K562 (cell line): ENCODE data around the gene OR8G5. TPM values are rescaled to one million over a fixed set of nuclear protein-coding genes. Genes with fewer than 3 reads are reported as not detected.

ENCODE experiments used
- ATAC-seq: fragments of 200-7000 bp; cut with Tn5 transposase; 3 replicates; pipeline ENCODE4 v1.9.1; 2020; ENCODE audit warnings: moderate library complexity
- BruUV-seq: library from RNA; stranded (reverse); fragments of 400-500 nt; replicated peaks from 2 replicates; lab custom pipeline; 2021; lab: Mats Ljungman, UMichigan
- CTCF ChIA-PET: fragments of 300-600 bp; formaldehyde crosslinking; extraction: SDS; loops from one replicate; lab custom pipeline; 2021; ENCODE audit warnings: low intra/inter-chr PET ratio; lab: Yijun Ruan, JAX
- POLR2A ChIA-PET: fragments of 300-600, 350-650 bp; sonication (Branson Sonifier 250); formaldehyde crosslinking; extraction: SDS; loops from one replicate; lab custom pipeline; 2021; ENCODE audit warnings: antibody characterized with exemption, inconsistent platforms; lab: Yijun Ruan, JAX
- DNase-seq, 4 experiments: peaks; one replicate each; pipeline versions ENCODE4 v3.0.0 to v3.0.0-alpha.2; 2011 to 2018; ENCODE audit warnings: low spot score in 3 of 4, mixed read lengths in 3 of 4; ENCODE audit errors: extremely low read depth in 1 of 4
- FAIRE-seq: peaks from 2 replicates; lab custom pipeline; 2011; peaks lifted over from hg19 to GRCh38; lab: Jason Lieb, UNC
- H2AFZ ChIP-seq: 2 replicates; pipeline ENCODE4 v1.6.0; 2011; ENCODE audit warnings: low read depth, low read length, control low read depth, inconsistent platforms
- H3K27ac ChIP-seq: fragments of 200-600 bp; 3 replicates; pipeline ENCODE4 v1.8.0; 2011; ENCODE audit warnings: low read depth, mild to moderate bottlenecking, control low read depth, inconsistent platforms, low read length, moderate library complexity, mixed read lengths; ENCODE audit errors: extremely low read depth
- H3K27me3 ChIP-seq, 2 experiments: fragments of 300-600 bp in 1 of 2; 2 replicates in 1 of 2; 3 replicates in 1 of 2; pipeline versions ENCODE4 v1.6.0 to v1.8.0; 2011; ENCODE audit warnings: inconsistent platforms in 2 of 2, low read length in 2 of 2, mild to moderate bottlenecking in 1 of 2, mixed read lengths in 1 of 2, moderate library complexity in 1 of 2; ENCODE audit not compliant: control insufficient read depth in 2 of 2, insufficient read depth in 2 of 2
- H3K36me3 ChIP-seq: fragments of 300-600 bp; 3 replicates; pipeline ENCODE4 v1.8.0; 2011; ENCODE audit warnings: mild to moderate bottlenecking, low read length, inconsistent platforms; ENCODE audit not compliant: control insufficient read depth, insufficient read depth
- H3K4me1 ChIP-seq, 2 experiments: fragments of 200-600 bp in 1 of 2; replicated peaks in 1 of 2; 2 replicates in 1 of 2; 3 replicates in 1 of 2; pipeline versions ENCODE4 v1.5.1 to v1.8.0; 2011; ENCODE audit warnings: inconsistent platforms in 2 of 2, low read length in 2 of 2, mild to moderate bottlenecking in 1 of 2, mixed read lengths in 1 of 2, moderate library complexity in 1 of 2; ENCODE audit not compliant: control insufficient read depth in 2 of 2, insufficient read depth in 2 of 2
- H3K4me2 ChIP-seq: 2 replicates; pipeline ENCODE4 v1.6.1; 2011; ENCODE audit warnings: low read length, control low read depth, inconsistent platforms, mixed read lengths; ENCODE audit not compliant: insufficient read depth
- H3K4me3 ChIP-seq: fragments of 200-600 bp; sonication (generic), shearing (Covaris generic); 2 replicates; pipeline ENCODE4 v1.5.1; 2016; ENCODE audit warnings: control low read depth, inconsistent platforms
- H3K79me2 ChIP-seq: fragments of 200-600 bp; 3 replicates; pipeline ENCODE4 v1.8.0; 2011; ENCODE audit warnings: low read length, inconsistent platforms; ENCODE audit not compliant: control insufficient read depth, insufficient read depth
- H3K9ac ChIP-seq, 2 experiments: 2 replicates each; pipeline versions ENCODE4 v1.6.0 to v1.6.1; 2011; ENCODE audit warnings: low read depth in 2 of 2, low read length in 2 of 2, control low read depth in 1 of 2, inconsistent platforms in 1 of 2, mild to moderate bottlenecking in 1 of 2, mixed read lengths in 1 of 2; ENCODE audit not compliant: insufficient read depth in 1 of 2
- H3K9me1 ChIP-seq: one replicate; pipeline ENCODE4 v1.6.0; 2011; ENCODE audit warnings: inconsistent platforms, mild to moderate bottlenecking, low read length, moderate library complexity; ENCODE audit not compliant: control insufficient read depth, insufficient read depth
- H3K9me3 ChIP-seq: replicated peaks from 2 replicates; pipeline ENCODE4 v1.5.1; 2011; ENCODE audit warnings: low read depth, low read length, inconsistent platforms; ENCODE audit not compliant: control insufficient read depth, insufficient read depth
- H4K20me1 ChIP-seq: replicated peaks from 2 replicates; pipeline ENCODE4 v1.6.1; 2011; ENCODE audit warnings: low read length, inconsistent platforms, mixed read lengths; ENCODE audit not compliant: control insufficient read depth, insufficient read depth
- CREB1 ChIP-seq, 2 experiments: sonication (generic) in 1 of 2; formaldehyde crosslinking in 1 of 2; IDR thresholded peaks; 2 replicates each; pipeline versions ENCODE4 v1.6.1 to v1.8.0; 2012 to 2022; ENCODE audit warnings: inconsistent platforms in 1 of 2, mild to moderate bottlenecking in 1 of 2, missing genetic modification reagents in 1 of 2, moderate library complexity in 1 of 2
- CSDE1 ChIP-seq, 2 experiments: fragments of 450-650 bp; IDR thresholded peaks; 2 replicates each; pipeline ENCODE4 v1.6.1; 2016; ENCODE audit warnings: mild to moderate bottlenecking in 1 of 2
- FOSL1 ChIP-seq: fragments of 200-800 bp; sonication (Bioruptor generic); conservative IDR thresholded peaks from 2 replicates; pipeline ENCODE4 v1.6.1; 2016; ENCODE audit warnings: missing genetic modification characterization, missing compliant biosample characterization
- HDAC3 ChIP-seq: fragments of 450-650 bp; IDR thresholded peaks from 2 replicates; pipeline ENCODE4 v1.6.1; 2018; ENCODE audit warnings: borderline replicate concordance, mild to moderate bottlenecking, moderate library complexity; ENCODE audit not compliant: partially characterized antibody
- KDM1A ChIP-seq, 2 experiments: fragments of 450-650 bp; IDR thresholded peaks; 2 replicates each; pipeline ENCODE4 v1.6.1; 2016; ENCODE audit warnings: mild to moderate bottlenecking in 2 of 2
- KLF1 ChIP-seq: fragments of 450-650 bp; IDR thresholded peaks from 2 replicates; pipeline ENCODE4 v1.6.1; 2016; ENCODE audit warnings: missing genetic modification characterization, missing compliant biosample characterization
- MTA2 ChIP-seq: fragments of 450-650 bp; IDR thresholded peaks from 2 replicates; pipeline ENCODE4 v1.6.1; 2016; ENCODE audit warnings: low read depth
- NFIX ChIP-seq: fragments of 250-450 bp; sonication (Bioruptor Pico); IDR thresholded peaks from 2 replicates; pipeline ENCODE4 v1.4.0; 2020; ENCODE audit warnings: low read depth, mild to moderate bottlenecking, moderate library complexity
- SIRT6 ChIP-seq: IDR thresholded peaks from one replicate; pipeline ENCODE4 v1.6.1; 2012; ENCODE audit warnings: low read depth, mild to moderate bottlenecking, control low read depth, inconsistent platforms, low read length, moderate library complexity
- STAT5B ChIP-seq: fragments of 250-450 bp; sonication (Bioruptor Pico); IDR thresholded peaks from 2 replicates; pipeline ENCODE4 v1.8.0; 2021; ENCODE audit warnings: mild to moderate bottlenecking, inconsistent platforms
- TCF7L2 ChIP-seq: fragments of 150-350 bp; IDR thresholded peaks from 2 replicates; pipeline ENCODE4 v1.6.1; 2016; ENCODE audit warnings: low read depth, mild to moderate bottlenecking, low read length, moderate library complexity
- ZBTB8A ChIP-seq: fragments of 450-650 bp; IDR thresholded peaks from 2 replicates; pipeline ENCODE4 v1.6.1; 2018; ENCODE audit warnings: mild to moderate bottlenecking, moderate library complexity; ENCODE audit not compliant: partially characterized antibody
- ZNF584 ChIP-seq: fragments of 200-800 bp; sonication (Bioruptor generic); IDR thresholded peaks from 2 replicates; pipeline ENCODE4 v1.6.1; 2016; ENCODE audit warnings: low read depth, mild to moderate bottlenecking, missing genetic modification characterization, missing compliant biosample characterization
- ZNF586 ChIP-seq: fragments of 450-650 bp; formaldehyde crosslinking; conservative IDR thresholded peaks from 2 replicates; pipeline ENCODE4 v1.4.0; 2020; ENCODE audit warnings: mild to moderate bottlenecking, moderate library complexity
- ZNF764 ChIP-seq: fragments of 250-450 bp; sonication (Bioruptor Pico); IDR thresholded peaks from 2 replicates; pipeline ENCODE4 v1.4.0; 2020; ENCODE audit warnings: low read depth, mild to moderate bottlenecking, moderate library complexity
- ZNF785 ChIP-seq: fragments of 250-450 bp; sonication (Bioruptor Pico); IDR thresholded peaks from 2 replicates; pipeline ENCODE4 v1.4.0; 2020; ENCODE audit warnings: mild to moderate bottlenecking
- WGBS: fragments of 100-300 bp; shearing (Covaris generic); methylation state at CpG from one replicate; pipeline ENCODE4 v1.1.6; 2016; ENCODE audit warnings: low coverage, mixed read lengths; ENCODE audit not compliant: insufficient coverage; ENCODE audit errors: missing lambda C conversion rate; 5-methylcytosine and 5-hydroxymethylcytosine counted together
- in situ Hi-C: fragments of 300-500 bp; cut with MboI; formaldehyde crosslinking; loops from 4 replicates; pipeline ENCODE4 v1.15.0; 2018; ENCODE audit warnings: inconsistent platforms, mixed read lengths
- intact Hi-C: fragments of 100-400 bp; cut with micrococcal nuclease; formaldehyde crosslinking; loops from 2 replicates; pipeline ENCODE4 v1.14.2; 2022
- polyA plus RNA-seq, 8 experiments: library from polyadenylated mRNA; depleted of rRNA in 4 of 8; stranded (reverse) in 5 of 8; unstranded in 3 of 8; fragments of >200 nt; fragmentation: Nextera tagmentation in 2 of 8; fragmentation: Illumina TruSeq in 1 of 8; extraction: Ambion mirVana in 2 of 8; extraction: Trizol in 1 of 8; gene quantifications; 2 replicates each; pipeline versions ENCODE4 v1.2.1 to v1.2.3, GENCODE V29; 2011 to 2014; ENCODE audit warnings: inconsistent platforms in 1 of 8, missing spikeins in 1 of 8
- total RNA-seq, 7 experiments: library from RNA; depleted of rRNA in 6 of 7; stranded (reverse); fragments of >200 nt in 6 of 7; fragmentation: Illumina TruSeq in 2 of 7; extraction: Trizol in 2 of 7; gene quantifications; 2 replicates each; pipeline versions ENCODE4 v1.2.1 to v1.2.3, GENCODE V29; 2011 to 2021; ENCODE audit warnings: low replicate concordance in 1 of 7
- TF ChIP-seq, protein P1 (sequence below): fragments of 250-450 bp; sonication (Bioruptor Pico); IDR thresholded peaks from 2 replicates; pipeline ENCODE4 v1.5.0; 2020; ENCODE audit warnings: mild to moderate bottlenecking, borderline replicate concordance
- TF ChIP-seq, protein P2 (sequence below): fragments of 200-800 bp; sonication (Bioruptor generic); IDR thresholded peaks from 2 replicates; pipeline ENCODE4 v1.6.1; 2017; ENCODE audit warnings: missing genetic modification characterization, missing compliant biosample characterization

OR8G5 gene
- total and polyA plus RNA-seq, 9 of the 15 experiments (the other 6 are each of a cell fraction or from before 2014, with no cell fraction given) = 0.18 to 3.8 (median 1.7) TPM

DNA sequence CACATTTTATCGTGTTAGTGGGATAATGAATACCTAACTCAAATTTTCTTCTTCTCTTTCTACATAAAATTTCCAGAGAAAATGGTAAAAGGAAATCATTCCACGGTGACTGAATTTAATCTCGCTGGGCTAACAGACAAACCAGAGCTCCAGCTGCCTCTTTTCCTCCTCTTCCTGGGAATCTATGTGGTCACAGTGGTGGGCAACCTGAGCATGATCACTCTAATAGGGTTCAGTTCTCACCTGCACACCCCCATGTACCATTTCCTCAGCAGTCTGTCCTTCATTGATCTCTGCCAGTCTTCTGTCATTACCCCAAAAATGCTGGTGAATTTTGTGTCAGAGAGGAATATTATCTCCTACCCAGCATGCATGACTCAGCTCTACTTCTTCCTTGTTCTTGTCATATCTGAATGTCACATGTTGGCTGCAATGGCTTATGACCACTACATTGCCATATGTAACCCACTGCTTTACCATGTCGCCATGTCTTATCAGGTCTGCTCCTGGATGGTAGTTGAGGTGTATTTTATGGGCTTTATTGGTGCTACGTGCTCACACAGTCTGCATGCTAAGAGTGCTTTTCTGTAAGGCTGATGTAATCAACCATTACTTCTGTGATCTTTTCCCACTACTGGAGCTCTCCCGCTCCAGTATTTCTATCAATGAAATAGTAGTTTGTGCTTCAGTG lies 48.9 kb upstream of the OR8G5 start (continued):
- TF ChIP-seq KDM1A (IDR thresholded peaks at IDR 0.05) = peak; percentile 52 to 64; a peak in 2 of 4 replicates
- TF ChIP-seq CREB1 (IDR thresholded peaks at IDR 0.05) = peak; percentile 67; the same call in 1 of the 2 replicates
- TF ChIP-seq CREB1 (CRISPR knock-in tag; IDR thresholded peaks at IDR 0.05) = peak; percentile 26; the same call in 1 of the 2 replicates

DNA sequence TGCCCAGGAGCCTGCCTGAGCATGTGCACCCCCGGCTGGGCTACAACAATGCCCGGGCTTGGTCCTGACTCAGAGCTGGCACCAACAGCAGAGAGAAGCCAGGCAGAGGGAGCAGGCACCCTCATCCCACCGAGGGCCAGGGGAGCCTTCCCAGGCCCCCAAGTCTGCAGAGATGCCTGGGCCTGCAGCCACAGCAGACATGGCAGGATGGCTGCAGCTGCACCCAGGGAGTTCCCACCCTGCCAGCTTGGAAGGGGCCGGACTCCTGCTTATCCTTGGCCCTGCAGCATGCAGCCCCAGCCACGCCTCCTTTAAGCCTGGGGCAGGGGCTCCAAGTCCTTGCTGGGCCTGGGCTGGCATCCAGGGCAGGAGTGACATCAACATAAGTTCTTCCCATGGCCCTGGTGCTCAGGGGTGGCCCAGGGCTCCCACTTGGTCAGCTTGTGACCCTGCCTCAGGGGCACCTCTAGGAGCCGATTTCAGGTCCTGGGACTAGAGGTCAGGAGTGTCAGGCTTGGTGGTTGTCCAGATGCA lies 46.3 kb upstream of the OR8G5 start:
- no peak for FAIRE-seq
- no TSS peak for BruUV-seq
- TF ChIP-seq, protein P1, sequence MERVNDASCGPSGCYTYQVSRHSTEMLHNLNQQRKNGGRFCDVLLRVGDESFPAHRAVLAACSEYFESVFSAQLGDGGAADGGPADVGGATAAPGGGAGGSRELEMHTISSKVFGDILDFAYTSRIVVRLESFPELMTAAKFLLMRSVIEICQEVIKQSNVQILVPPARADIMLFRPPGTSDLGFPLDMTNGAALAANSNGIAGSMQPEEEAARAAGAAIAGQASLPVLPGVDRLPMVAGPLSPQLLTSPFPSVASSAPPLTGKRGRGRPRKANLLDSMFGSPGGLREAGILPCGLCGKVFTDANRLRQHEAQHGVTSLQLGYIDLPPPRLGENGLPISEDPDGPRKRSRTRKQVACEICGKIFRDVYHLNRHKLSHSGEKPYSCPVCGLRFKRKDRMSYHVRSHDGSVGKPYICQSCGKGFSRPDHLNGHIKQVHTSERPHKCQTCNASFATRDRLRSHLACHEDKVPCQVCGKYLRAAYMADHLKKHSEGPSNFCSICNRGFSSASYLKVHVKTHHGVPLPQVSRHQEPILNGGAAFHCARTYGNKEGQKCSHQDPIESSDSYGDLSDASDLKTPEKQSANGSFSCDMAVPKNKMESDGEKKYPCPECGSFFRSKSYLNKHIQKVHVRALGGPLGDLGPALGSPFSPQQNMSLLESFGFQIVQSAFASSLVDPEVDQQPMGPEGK (CRISPR knock-in tag) = no peak
- TF ChIP-seq, protein P2, sequence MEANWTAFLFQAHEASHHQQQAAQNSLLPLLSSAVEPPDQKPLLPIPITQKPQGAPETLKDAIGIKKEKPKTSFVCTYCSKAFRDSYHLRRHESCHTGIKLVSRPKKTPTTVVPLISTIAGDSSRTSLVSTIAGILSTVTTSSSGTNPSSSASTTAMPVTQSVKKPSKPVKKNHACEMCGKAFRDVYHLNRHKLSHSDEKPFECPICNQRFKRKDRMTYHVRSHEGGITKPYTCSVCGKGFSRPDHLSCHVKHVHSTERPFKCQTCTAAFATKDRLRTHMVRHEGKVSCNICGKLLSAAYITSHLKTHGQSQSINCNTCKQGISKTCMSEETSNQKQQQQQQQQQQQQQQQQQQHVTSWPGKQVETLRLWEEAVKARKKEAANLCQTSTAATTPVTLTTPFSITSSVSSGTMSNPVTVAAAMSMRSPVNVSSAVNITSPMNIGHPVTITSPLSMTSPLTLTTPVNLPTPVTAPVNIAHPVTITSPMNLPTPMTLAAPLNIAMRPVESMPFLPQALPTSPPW (CRISPR knock-in tag) = no peak
- no peak for TF ChIP-seq CSDE1 (IDR thresholded peaks at IDR 0.05)
- no peak for TF ChIP-seq ZNF586 (CRISPR knock-in tag)
- TF ChIP-seq ZNF764 (CRISPR knock-in tag) = no peak
- no peak for TF ChIP-seq FOSL1 (tag)
- TF ChIP-seq TCF7L2 = no peak
- no peak for TF ChIP-seq SIRT6
- TF ChIP-seq MTA2 = no peak
- TF ChIP-seq ZBTB8A = no peak
- TF ChIP-seq KLF1 (tag) = no peak
- no peak for TF ChIP-seq HDAC3
- TF ChIP-seq STAT5B = no peak
- TF ChIP-seq NFIX = no peak
- no peak for TF ChIP-seq ZNF785 (CRISPR knock-in tag)
- no peak for TF ChIP-seq ZNF584 (CRISPR knock-in tag)

More for the DNA sequence above, 46.3 kb upstream of the OR8G5 start:
- Histone ChIP-seq H3K9me3 (no peaks in the 10 kb centered on the region), H3K9ac (no peak overlapping the region), H3K36me3 (peaks cover 4% of the 10 kb centered on the region; the same call in 2 of the 3 replicates), H3K27ac (no peak overlapping the region), H3K4me3 (no peak overlapping the region), H3K4me2 (no peak overlapping the region), H3K9me1 (no peaks in the 10 kb centered on the region), H3K79me2 (peaks cover 11% of the 10 kb centered on the region; the same call in 2 of the 3 replicates), H3K4me1 (peaks cover 22 to 24% of the 10 kb centered on the region in 2 experiments), H2AFZ (no peak overlapping the region), H4K20me1 (no peaks in the 10 kb centered on the region), H3K27me3 (no peaks in the 10 kb centered on the region)
- in situ Hi-C loops = no loop called here
- WGBS = 94% methylated on average over 6 of the region's 6 CpGs
- ATAC-seq (no peak), DNase-seq (no peak)
- POLR2A ChIA-PET = no interaction called here
- CTCF ChIA-PET = no interaction called here
- intact Hi-C loops = loop anchor here (5.0 kb wide), 2 partner anchors 38 to 67 kb away; no protein-coding TSS in a partner anchor
